ENCODE data around the gene NOSTRIN.

The NOSTRIN gene

DNA sequence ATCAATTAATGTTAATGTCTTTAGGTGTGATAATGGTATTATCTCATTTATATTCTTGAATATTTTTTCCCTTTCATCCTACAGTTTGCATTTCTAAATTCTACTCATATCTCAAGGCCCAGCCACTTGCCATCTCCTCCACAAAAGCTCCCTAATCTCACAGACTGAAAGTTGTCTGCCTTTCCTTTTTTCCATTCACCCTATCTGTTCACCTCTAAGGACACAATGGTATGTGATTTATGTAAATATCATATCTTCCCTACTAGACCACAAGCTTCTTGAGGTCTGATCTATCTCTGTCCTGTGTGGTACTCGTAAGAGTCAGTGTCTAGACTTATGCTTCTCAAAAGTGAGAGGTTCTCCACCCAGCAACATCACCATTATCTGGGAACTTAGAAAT lies 91.7 kb downstream of the NOSTRIN start:
- H3K9me3 ChIP-seq (ENCODE audit: control insufficient read depth, insufficient read depth, low read depth, low read length): no peaks in the 10 kb centered on the region
- ChIA-PET CTCF (no interaction called here), POLR2A (no interaction called here)
- TF ChIP-seq ZNF280C (tag by site-specific recombination; IDR thresholded peaks at IDR 0.05) (no peak), ZNF184 (tag by site-specific recombination; IDR thresholded peaks at IDR 0.05) (no peak), KLF1 (tag by site-specific recombination; IDR thresholded peaks at IDR 0.05) (no peak), MYNN (tag by site-specific recombination; IDR thresholded peaks at IDR 0.05; ENCODE audit: borderline replicate concordance) (no peak), ZNF624 (tag by site-specific recombination; IDR thresholded peaks at IDR 0.05) (no peak), ZNF777 (tag by site-specific recombination; IDR thresholded peaks at IDR 0.05; ENCODE audit: borderline replicate concordance) (no peak), ZNF311 (tag by site-specific recombination; IDR thresholded peaks at IDR 0.05; ENCODE audit: borderline replicate concordance) (no peak), ZNF791 (tag by site-specific recombination; IDR thresholded peaks at IDR 0.05) (no peak), PRDM4 (tag by site-specific recombination; IDR thresholded peaks at IDR 0.05) (no peak)
- TF ChIP-seq, protein P1, sequence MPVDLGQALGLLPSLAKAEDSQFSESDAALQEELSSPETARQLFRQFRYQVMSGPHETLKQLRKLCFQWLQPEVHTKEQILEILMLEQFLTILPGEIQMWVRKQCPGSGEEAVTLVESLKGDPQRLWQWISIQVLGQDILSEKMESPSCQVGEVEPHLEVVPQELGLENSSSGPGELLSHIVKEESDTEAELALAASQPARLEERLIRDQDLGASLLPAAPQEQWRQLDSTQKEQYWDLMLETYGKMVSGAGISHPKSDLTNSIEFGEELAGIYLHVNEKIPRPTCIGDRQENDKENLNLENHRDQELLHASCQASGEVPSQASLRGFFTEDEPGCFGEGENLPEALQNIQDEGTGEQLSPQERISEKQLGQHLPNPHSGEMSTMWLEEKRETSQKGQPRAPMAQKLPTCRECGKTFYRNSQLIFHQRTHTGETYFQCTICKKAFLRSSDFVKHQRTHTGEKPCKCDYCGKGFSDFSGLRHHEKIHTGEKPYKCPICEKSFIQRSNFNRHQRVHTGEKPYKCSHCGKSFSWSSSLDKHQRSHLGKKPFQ (tag by site-specific recombination; IDR thresholded peaks at IDR 0.05): no peak
- TF ChIP-seq, protein P2, sequence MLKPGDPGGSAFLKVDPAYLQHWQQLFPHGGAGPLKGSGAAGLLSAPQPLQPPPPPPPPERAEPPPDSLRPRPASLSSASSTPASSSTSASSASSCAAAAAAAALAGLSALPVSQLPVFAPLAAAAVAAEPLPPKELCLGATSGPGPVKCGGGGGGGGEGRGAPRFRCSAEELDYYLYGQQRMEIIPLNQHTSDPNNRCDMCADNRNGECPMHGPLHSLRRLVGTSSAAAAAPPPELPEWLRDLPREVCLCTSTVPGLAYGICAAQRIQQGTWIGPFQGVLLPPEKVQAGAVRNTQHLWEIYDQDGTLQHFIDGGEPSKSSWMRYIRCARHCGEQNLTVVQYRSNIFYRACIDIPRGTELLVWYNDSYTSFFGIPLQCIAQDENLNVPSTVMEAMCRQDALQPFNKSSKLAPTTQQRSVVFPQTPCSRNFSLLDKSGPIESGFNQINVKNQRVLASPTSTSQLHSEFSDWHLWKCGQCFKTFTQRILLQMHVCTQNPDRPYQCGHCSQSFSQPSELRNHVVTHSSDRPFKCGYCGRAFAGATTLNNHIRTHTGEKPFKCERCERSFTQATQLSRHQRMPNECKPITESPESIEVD (tag by site-specific recombination; IDR thresholded peaks at IDR 0.05): no peak
- H3K36me3 ChIP-seq (ENCODE audit: control insufficient read depth in 2 of 2, insufficient read depth in 1 of 2, low read length in 2 of 2): no peaks in the 10 kb centered on the region
- no peak overlapping the region for H3K4me3 ChIP-seq (ENCODE audit: low read depth, low read length)
- H3K27ac ChIP-seq (ENCODE audit: extremely low read depth, low read depth, low read length): no peak overlapping the region
- no peaks in the 10 kb centered on the region for H3K4me1 ChIP-seq (ENCODE audit: control insufficient read depth, insufficient read depth, low read length)

DNA sequence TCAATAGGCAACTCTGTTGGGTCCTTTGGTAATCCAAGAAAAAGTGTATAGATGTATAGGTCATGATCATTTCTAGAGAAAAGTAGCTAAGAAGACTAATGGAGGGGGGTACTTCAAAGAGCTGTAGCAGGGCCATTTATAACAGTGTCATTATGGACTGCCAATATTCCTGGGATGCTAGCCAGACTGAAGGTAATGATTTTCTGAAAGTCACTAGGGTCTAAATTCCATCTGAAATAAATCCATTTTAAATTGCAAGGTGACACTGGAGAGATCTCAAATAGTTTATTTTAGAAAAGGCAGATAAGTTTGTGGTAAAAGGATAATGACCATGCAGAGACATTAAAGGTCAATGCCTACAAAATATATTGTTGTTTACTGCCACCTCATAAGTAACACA lies 92.3 kb downstream of the NOSTRIN start:
- CTCF ChIA-PET: no interaction called here
- H3K4me1 ChIP-seq (ENCODE audit: control insufficient read depth, insufficient read depth, low read length): no peaks in the 10 kb centered on the region
- POLR2A ChIA-PET: no interaction called here
- no peaks in the 10 kb centered on the region for H3K36me3 ChIP-seq (ENCODE audit: control insufficient read depth in 2 of 2, insufficient read depth in 1 of 2, low read length in 2 of 2)
- H3K9me3 ChIP-seq (ENCODE audit: control insufficient read depth, insufficient read depth, low read depth, low read length): no peaks in the 10 kb centered on the region
- no peak for TF ChIP-seq ZNF2 (tag by site-specific recombination; IDR thresholded peaks at IDR 0.05)
- TF ChIP-seq ZBTB8A (tag by site-specific recombination; IDR thresholded peaks at IDR 0.05): no peak
- no peak for TF ChIP-seq ZNF514 (tag by site-specific recombination; IDR thresholded peaks at IDR 0.05)
- no peak for TF ChIP-seq ZNF529 (tag by site-specific recombination; IDR thresholded peaks at IDR 0.05; ENCODE audit: insufficient replicate concordance)
- no peak for TF ChIP-seq ZNF302 (tag by site-specific recombination; IDR thresholded peaks at IDR 0.05; ENCODE audit: low read depth)
- no peak for TF ChIP-seq ZNF792 (tag by site-specific recombination; IDR thresholded peaks at IDR 0.05)
- no peak for TF ChIP-seq ZNF639 (tag by site-specific recombination; IDR thresholded peaks at IDR 0.05)
- H3K4me3 ChIP-seq (ENCODE audit: low read depth, low read length): no peak overlapping the region
- no peak overlapping the region for H3K27ac ChIP-seq (ENCODE audit: extremely low read depth, low read depth, low read length)

Data from HEK293 (cell line).